ENCODE data around the gene PEMT.
A peak's percentile ranks its signal among the peaks of the same experiment; 100 is the strongest.
"Not testable (repeated sequence)": the region's sequence is repeated elsewhere in the genome, so short reads cannot be mapped to it uniquely, and the experiment has no call there.

Gene PEMT, protein sequence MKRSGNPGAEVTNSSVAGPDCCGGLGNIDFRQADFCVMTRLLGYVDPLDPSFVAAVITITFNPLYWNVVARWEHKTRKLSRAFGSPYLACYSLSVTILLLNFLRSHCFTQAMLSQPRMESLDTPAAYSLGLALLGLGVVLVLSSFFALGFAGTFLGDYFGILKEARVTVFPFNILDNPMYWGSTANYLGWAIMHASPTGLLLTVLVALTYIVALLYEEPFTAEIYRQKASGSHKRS

DNA sequence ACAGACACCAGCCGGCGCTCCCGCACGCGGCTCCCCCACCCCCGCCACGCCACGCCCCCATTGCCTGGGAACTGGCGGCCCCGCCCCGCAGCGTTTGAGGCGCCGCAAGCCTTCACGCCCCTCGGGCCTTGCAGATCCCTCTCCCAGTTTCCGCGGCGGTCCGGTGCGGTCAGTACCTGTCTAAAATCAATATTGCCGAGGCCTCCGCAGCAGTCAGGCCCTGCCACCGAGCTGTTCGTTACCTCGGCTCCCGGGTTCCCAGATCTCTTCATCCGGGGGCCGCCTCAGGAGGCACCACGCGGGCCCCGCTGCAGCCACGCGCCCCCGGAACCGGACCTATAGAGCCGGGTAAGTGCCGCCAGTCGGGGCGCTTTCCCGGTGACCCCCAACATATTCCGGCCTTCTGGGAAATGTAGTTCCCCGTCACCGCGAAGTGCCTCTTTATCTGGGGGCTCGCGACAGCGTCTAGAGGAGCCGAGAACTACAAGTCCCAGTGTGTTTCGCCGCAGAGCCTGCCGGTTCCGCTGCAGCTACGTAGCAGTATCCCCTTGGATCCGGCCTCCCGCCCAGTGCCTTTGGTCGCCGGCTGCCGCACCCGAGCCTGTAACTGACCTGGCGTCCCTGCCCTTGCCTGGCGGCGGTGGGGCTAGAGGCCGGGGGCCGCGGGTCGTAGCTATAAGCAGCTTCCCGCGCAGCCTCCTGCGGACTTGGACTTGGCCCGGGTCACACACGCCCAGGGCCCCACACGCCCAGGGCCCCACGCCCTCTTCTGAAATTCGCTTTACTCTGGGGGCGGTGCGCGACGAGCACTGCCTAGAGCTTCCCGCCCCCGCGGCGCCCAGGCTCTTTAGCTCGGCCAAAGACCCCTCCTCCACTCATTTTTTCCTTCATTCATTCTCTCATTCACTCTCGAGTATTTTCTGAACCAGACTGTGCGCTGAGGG lies at the start of gene PEMT:
Gene PEMT (minus strand): TSS at position 354 of the 944 bp plus-strand sequence. CDS start 82 bp downstream, at position 272.
- peak; percentile 100 for DNase-seq

DNA sequence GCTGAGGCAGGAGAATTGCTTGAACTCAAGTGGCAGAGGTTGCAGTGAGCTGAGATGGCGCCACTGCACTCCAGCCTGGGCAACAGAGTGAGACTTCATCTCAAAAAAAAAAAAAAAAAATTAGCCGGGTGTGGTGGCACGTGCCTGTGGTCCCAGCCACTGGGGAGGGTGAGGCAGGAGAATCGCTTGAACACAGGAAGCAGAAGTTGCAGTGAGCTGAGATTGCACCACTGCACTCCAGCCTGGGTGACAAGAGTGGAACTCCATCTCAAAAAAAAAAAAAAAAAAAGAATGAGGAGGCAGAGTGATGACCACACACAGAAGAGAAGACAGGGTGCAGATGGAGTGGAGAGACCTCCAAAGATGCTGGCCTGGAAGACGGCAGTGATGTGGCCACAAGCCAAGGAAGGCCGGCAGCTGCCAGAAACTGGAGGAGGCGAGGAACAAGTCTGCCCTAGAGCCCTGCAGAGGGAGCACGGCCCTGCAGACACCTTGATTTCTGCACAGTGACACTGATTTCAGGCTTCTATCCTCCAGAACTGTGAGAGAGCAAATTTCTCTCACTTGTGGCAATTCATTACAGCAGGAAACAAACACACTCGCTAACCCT lies 48.3 kb upstream of the PEMT start:
- not testable (repeated sequence) for DNase-seq

DNA sequence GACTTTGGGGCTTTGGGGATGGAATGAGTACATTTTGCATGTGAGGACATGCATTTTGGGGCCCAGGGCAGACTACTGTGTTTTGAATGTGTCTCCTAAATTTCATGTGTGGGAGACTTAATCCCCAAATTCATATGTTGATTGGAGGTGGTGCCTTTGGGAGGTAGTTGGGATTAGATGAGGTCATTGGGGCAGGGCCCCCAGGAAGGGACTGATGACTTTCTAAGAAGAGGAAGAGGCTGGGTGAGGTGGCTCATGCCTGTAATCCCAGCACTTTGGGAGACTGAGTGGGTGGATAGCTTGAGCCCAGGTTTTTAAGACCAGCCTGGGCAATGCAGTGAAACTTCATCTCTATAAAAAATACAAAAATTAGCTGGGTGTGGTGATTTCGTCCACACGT lies 47.0 kb upstream of the PEMT start:
- DNase-seq = no peak

DNA sequence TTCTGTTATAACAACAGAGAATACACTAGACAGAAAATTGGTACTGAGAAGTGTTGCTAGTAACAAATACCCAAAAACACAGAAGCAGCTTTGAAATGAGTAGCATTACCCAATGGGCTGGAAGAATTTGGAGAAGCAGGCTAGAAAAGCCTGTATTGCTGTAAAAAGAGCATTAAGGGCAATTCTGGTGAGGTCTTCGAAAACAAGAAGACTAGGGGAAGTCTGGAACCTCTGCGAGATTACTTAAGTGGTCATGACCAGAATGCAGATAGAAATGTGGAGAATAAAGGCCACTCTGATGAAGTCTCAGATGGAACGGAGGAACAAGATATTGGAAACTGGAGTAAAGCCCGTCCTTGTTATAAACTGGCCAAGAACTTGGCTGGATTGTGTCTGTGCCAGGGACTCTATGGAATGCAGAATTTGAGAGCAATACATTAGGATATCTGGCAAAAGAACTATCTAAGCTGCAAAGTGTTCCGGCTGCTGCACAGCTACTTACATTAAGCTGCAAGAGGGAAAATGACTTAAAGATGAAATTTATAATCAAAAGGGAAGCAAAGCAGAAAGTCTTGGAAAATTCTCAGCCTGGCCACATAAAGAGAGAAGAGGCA lies 44.9 kb upstream of the PEMT start:
- no peak for DNase-seq

DNA sequence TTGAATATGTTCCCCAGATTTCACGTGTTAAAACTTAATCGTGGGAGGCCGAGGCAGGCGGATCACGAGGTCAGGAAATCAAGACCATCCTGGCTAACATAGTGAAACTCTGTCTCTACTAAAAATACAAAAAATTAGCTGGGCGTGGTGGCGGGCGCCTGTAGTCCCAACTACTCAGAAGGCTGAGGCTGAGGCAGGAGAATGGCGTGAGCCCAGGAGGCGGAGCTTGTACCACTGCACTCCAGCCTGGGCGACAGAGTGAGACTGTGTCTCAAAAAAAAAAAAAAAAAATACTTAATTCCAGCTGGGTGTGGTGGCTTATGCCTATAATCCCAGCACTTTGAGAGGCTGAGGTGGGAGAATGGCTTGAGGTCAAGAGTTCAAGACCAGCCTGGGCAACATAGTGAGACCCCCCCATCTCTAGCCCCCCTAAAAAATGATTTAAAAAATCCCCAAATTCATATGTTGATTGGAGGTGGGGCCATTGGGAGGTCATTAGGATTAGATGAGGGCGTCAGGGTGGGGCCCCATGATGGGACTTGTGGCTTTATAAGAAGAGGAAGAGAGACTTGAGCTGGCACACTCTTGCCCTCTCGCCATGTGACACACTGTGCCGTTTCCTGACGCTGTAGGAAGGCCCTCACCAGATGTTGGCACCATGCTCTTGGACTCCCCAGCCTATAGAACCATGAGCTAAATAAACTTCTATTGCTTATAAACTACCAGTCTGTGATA lies 44.2 kb upstream of the PEMT start:
- DNase-seq = not testable (repeated sequence)

DNA sequence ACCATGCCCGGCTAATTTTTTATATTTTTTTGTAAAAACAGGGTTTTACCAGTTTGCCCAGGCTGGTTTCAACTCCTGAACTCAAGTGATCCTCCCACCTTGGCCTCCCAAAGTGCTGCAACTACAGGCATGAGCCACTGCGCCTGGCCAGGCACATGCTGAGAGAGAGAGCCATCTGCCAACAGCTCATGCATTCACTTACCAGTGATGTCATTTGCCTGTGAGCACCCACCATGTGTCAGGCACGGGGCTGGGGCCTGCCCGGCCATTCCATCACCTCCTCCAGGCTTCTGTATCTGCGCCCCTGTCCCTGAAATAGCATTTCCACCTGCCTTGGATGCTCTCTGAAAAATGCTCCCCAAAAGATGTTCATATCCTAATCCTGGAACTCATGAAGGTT lies 43.6 kb upstream of the PEMT start:
- no peak for DNase-seq

DNA sequence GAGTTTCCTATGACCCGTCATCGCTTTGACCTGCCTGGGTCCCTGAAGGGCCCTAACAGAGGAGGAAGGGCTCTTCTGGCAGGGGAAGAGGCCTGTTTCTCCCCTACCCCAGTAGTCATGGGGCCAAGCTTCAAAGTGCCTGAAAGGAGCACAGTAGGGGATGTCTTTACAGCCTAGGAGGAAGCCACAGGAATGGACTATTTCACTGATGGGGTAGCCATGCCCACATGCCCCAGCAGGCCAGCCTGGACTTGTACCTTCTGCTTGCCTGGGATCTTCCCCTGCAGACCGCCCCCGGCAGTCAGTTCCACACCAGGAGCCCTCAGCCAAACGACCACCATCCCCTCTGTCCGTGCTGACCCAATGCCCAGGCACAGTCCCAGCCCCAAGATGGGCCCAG lies 41.8 kb upstream of the PEMT start:
- no peak for DNase-seq

DNA sequence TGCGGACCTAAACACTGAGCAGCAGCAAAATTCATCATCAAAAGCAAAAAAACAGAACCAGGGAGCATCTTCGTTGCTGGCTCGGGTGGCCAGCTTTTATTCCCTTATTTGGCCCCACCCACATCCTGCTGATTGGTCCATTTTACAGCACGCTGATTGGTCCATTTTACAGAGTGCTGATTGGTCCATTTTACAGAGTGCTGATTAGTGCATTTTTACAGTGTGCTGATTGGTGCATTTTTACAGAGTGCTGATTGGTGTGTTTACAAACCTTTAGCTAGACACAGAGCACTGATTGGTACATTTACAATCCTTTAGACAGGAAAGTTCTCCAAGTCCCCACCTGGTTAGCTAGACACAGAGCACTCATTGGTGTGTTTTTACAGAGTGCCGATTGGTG lies 41.2 kb upstream of the PEMT start:
- not testable (repeated sequence) for DNase-seq

DNA sequence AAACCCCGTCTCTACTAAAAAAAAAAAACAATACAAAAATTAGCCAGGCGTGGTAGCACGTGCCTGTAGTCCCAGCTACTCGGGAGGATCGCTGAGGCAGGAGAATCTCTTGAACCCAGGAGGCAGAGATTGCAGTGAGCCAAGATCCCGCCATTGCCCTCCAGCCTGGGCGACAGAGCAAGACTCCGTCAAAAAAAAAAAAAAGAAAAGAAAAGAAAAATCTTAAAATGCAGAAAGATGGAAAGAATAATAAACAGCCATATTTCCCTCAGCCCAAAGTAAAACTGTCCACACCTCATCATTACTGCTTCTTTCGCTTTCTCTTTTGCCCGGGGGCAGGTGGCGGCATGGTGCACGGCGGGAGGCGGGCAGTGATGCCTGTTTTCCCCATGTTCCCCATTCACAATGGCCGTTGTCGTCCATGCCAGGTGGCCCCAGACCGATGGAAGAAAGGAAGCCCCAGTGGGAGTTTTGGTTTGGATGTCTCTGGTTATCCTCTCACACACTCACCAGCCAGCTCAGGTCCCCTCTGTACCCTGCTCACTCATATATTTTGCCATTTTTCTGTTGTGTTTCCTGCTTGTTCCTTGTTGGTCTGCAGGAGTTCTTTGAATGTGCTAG lies 37.0 kb upstream of the PEMT start:
- no peak for DNase-seq

DNA sequence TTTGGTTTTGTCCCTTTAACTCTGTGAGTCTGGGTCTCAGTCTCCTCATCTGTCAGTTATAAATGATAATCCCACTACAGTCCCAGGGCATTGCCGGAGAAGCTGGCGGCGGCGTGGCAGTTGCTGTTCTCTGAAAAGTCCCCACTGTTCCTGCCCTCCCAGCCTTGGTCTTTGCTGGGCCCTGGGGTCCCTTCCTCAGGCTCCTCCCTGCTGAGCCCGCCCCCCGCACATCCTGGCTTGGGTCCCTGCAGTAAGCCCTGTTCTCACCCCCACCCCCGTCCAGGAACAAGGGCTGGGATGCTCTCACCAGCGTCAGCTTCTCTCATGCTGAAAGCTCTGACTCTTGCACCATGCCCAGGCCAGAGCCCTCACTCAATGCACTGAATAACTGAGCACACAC lies 35.3 kb upstream of the PEMT start:
- no peak for DNase-seq

DNA sequence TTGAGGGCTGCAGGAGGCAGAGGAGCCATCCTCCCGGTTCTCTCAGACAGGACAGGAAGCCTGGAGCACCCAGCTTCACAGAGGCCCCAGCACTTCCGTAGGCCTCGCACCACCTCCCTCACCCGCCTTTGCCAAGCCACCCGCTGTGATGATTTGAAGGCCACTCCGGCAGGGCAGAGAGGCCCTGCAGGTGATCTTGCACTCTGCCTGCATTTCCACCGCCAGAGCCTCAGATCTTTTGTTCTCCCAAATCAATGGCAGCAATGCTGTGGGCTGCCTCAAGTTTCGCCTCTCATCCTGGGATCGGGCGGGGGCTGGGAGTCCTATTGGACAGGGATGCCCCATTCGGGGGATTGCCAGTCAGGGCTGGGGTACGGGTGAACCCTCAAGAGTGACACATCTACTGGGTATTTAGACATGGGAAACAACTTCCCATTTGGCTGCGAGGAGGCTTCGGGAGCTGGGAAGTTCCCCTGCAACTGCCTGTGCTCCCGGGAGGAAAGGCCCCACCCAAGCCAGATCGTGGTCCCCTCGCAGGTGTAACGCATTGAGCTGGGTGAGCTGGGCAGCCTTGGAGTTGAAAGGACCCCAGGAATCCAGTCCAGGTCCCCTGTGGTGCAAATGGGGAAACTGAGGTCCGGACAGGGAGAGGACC lies 34.8 kb upstream of the PEMT start:
- peak; percentile 50 for DNase-seq

DNA sequence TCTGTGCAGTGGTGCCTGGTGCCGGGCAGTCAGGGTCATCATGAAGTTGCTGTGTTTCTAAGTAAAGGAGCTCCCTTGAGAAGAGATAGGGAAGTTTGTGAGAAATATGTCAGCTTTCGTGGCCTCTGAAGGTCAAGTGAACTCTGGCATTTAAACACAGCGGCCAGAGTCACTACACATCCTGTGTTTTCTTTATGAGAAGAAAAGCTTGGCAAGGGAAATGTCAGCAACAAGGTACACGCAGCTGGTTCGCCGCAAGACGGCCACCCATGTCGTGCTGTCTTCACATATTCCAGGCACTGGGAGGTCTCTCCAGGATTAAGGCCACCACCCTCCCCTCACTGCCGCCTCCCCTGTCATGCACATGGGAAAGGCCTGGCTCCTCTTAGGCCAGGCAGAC lies 33.2 kb upstream of the PEMT start:
- DNase-seq = no peak

DNA sequence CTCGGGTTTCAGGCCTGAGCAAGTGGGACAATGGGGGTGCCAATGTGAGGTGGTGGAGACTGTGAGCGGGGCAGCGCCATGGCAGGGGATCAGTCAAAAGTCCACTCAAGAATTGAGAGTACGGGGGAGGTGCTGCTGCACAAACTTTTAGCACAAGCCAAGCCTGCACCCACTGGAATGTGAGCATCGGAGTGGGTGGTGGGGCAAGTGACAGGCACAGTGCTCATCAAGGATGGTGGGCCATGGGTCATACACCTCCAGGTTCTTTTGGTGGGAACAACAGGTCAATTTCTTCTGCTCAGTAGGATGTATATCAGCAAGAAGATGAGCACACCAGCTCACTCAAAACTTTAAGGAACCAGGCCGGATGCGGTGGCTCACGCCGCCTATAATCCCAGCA lies 32.4 kb upstream of the PEMT start:
- DNase-seq = no peak

DNA sequence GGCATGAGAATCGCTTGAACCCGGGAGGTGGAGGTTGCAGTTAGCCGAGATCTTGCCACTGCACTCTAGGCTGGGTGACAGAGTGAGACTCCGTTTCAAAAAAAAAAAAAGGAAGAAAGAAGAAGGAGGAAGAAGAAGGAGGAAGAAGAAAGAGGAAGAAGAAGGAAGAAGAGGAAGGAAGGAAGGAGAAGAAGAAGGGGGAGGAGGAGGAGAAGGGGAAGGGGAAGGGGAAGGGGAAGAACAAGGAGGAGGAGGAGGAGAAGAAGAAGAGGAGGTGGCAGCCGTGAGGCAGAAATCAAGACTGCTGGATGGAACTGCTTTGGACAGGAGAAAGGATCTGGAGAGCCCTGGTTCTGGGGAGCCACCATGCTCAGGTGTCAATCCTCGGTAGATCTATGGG lies 29.7 kb upstream of the PEMT start:
- no peak for DNase-seq

DNA sequence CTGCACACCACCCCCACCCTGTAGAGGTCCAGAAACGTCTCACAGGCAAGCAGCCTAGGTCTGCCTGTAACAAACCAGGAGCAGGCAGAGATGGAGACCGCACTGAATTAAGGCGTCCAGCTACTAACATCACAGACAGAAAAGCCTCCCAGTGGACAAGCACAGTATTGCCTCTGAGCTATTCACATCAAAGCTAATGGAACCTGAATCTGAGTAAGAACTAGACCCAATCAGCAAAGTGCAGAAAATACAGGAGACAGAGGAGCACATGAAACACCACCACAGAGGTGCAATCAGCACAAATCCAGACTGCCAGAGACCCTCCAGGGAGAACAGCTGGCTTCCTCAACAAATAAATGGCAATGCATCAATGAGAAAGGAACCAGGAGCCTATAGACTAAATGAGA lies 22.2 kb upstream of the PEMT start:
- DNase-seq = peak; percentile 74

DNA sequence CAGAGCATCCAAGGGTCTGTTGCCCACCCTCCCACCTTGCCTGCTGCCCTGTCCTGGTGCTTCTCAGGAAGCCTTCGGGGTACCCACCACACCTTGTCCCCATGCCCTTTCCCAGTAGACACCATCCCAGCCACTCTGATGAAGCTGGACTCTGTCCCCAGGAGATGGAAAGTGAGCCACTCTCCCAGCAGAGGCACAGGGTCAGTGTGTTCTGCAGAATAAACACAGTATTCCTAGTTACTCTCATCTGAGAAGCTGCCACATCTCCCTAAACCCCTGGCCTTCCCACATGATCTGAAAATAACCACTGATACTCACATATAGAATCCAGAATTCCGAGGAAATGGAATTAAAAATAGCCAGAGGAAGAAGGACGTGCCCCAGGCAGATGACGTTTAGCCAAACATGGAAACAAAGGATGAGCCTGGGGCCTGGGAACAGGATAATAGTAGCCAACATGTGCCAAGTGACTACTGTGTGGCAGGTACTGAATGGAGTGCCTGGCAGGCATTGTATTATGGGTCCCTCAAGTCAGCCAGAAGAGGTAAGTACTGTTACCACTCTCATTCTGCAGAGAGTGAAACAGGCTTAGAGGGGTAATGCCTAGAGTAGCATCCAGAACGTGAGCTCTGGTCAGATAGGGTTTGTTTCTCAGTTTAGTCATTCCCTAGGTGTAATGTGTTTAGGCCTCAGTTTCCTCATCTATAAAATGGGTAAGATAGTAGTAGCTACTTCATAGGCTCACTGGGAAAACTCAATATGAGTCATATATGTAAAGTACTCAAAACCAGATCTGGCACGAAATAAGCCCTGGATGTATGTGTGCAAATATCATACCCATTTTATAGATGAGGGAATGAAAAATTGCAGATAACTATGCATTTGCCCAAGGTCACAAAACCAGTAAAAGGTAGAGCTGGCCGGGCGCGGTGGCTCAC lies 20.8 kb upstream of the PEMT start:
- DNase-seq = no peak

DNA sequence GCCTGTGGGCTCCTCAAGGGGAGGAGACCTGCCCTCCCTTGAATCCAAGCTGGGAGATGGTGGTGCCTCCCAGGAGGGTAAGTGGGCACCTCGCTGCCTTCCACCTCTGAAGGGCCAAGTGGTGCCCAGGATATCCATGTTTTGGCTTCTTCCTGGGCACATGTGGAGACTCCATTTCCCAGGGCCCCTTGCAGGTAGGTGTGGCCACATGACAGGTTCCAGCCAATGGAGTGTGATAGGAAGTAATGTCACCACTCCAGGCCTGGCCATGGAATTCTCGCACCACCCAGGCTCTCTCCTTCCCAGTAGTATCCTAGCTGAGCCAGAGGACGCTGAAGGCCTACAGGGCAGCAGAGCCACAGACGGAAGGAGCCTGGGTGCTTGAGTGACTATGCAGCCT lies 17.6 kb upstream of the PEMT start:
- no peak for DNase-seq

DNA sequence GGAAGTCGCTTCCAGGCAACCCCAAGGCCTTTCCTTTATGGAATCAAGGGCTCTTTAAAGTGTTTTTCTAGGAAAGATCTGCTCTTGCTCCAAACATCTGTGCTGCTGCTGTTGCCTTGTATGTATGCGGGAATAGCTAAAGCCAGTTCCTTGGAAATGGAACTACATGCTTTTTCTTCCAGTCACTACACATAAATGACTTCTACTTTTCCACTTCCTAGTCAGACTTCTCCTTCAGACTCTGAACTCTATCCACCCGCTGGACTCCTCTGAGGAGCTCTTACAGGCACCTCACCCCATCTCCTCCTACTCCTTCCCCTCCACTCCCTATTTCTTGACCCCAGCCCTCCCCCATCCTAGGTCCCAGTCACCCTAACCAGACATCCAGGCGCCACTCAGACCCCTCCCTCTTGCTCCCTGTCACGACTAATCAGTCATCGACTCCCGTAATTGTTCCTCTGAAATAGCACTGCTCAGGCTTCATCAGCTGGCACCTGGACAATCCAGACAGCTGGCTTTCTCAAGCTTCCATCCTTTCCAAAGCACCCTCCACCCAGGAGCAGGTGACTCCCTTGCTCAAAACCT lies 15.0 kb upstream of the PEMT start:
- peak; percentile 79 for DNase-seq

DNA sequence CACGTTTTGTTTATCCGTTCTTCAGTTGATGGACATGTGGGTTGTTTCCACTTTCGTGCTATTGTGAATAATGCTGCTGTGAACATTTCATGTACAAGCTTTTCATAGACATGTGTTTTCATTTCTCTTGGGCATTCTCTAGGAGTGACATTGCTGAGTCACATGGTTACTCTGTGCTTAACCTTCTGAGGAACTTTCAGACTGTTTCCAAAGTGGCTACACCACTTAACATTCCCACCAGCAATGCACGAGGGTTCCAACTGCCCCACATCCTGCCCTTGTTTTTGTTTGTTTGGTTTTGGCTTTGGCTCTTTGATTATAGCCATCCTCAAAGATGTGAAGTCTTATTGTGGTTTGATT lies 14.2 kb upstream of the PEMT start:
- no peak for DNase-seq

DNA sequence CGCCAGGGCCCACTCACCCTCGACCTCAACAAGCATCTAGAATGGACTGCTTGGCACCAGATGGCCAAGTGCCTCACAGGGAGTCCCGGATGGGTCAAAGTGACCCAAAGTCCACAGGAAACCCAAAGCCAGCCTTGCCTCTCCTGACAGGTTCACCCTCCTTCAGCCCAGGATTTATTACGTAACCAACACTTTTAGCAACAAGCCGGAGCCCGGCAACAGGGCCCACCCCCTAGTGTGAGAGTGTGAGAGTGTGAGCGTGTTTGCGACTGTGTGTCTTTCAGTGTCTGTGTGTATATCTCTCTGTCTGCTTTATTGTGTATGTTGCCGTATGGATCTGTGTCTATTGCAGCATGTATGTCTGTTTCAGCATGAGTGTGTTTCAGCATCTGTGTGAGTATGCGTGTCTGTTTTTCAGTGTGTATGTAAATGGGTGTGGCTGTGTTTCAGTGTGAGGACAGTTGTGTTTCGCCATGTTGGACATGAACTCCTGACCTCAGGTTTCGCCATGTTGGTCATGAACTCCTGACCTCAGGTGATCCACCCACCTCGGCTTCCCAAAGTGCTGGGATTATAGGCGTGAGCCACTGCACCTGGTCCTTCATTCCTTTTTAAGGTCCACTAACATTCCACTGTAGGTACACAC lies 13.7 kb upstream of the PEMT start:
- no peak for DNase-seq

Measured in retina (tissue), 1 donor.